RPMI7951 (cell line): ENCODE results near the gene NPRL2. TPM values are rescaled to one million over a fixed set of nuclear protein-coding genes. Genes with fewer than 3 reads are reported as not detected.

Experiments
- DNase-seq: peaks from one replicate; pipeline ENCODE4 v3.0.0-alpha.2; 2012; ENCODE audit warnings: low read depth
- total RNA-seq: library from RNA; depleted of rRNA; stranded (reverse); fragments of >200 nt; shearing (Covaris generic); gene quantifications from 2 replicates; pipeline ENCODE4 v1.2.3, GENCODE V29; 2014

The NPRL2 gene
- total RNA-seq, 1 experiment from 2014 or later: 35.7 TPM

DNA sequence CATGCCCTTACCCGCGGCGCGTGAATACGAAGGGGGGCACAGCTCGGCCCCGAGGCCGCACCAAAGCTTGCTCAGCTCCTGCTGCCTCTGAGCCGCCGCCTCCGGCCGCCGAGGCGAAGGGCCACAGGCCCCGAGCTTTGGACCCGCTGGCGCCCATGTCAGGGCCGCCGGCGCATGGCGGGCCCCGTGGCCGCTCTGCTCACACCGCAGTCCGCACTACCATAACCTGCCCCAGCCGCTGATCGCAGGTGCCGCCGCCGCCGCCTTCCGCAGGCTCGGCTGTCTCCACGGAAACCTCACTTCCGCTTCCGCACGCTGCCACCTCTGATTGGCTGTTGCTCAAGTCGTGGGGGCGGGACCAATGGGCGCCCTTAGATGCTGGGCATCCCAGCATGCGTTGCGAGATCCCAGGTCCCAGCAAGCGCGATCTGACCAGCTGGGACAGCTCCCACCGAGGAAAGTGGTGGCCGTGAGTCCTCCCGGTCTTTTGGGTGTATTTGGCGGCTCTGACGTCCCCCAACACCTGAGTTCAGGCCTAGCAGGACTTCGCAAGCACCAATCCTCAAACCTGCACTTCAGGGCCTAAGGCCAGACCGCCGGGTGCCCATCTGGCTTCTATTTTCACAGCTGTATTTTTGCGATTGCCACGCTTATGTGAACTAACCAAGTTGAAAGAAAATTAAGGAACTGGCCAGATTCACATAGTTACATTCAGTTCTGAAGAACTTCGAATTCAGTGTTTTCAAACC is 22.5 kb downstream of the NPRL2 start, which contains the start of gene TUSC2:
TSS of gene TUSC2 (minus strand) at position 281 of the 749 bp plus-strand sequence. CDS start at position 157, 124 bp downstream.
- DNase-seq: peak; percentile 96

DNA sequence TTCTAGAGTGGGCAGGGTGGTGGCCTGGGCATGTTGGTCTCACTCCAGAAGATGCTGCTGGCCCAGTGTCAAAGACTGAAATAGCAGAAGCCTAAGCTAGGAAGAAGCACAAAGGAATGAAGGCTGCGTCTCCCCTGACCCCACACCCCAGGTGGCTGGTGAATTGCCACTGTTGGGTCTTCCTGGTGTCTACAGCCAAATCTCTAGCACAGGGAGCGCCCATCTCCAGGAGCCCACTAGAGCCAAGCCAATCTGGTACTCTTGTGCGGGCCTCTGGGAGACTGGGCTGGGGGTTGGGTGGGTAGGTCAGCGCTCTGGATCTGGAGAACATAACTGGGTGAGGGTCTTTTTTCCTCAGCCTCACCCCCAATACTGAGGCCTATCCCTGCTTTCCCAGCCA is 23.4 kb downstream of the NPRL2 start:
- no peak for DNase-seq

DNA sequence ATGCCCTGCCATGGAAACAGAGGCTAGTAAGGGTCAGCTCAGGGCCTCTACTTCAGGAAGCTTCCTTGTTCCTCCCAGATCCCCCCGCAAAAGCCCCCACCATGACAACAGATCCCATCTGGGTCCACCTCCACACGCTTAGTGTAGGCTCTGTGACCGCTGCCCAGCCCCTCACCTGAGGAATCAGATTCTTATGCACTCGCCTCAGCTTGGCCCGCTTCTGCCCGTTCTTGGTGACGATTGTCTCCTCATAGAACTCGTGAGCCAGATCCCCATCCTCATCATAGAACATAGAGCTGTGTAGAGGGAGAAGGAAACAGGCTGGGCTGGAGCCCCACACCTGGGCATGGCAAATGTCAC is 24.4 kb downstream of the NPRL2 start:
- no peak for DNase-seq

GRCh38 chr3:50325497-50326181 is 24.9 kb downstream of the NPRL2 start:
- no peak for DNase-seq

- no peak for DNase-seq
These were observed 25.5 kb downstream of the NPRL2 start for GRCh38 chr3:50325113-50325480.

- peak; percentile 66 for DNase-seq
These were observed 26.0 kb downstream of the NPRL2 start for GRCh38 chr3:50324351-50325112.

- no peak for DNase-seq
These were observed 26.9 kb downstream of the NPRL2 start for GRCh38 chr3:50323614-50324199.

DNA sequence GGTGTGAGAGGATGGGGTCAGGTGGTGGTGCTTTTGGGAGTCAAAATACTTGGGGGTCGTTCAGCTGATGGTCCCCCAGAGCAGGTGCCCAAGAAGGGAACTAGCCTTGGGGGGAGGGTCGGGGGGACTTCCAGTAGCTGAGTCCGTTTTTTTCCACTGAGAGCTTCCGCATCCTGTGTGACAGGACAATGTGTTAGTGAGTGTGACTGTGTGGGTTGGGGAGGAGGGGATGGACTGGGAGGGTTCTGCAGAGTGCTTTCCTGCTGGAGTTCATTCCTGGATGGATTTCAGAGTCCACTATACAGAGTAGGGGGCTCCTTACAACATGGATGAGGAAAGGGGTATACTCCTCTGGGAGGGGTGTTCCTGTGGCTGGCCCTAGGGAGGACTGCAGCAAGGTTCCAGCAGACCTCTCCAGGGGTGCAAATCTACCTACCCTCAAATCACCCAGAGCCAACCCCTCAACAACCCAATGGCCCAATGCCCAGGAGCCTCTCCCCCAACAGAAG is 27.4 kb downstream of the NPRL2 start:
- DNase-seq: no peak

DNA sequence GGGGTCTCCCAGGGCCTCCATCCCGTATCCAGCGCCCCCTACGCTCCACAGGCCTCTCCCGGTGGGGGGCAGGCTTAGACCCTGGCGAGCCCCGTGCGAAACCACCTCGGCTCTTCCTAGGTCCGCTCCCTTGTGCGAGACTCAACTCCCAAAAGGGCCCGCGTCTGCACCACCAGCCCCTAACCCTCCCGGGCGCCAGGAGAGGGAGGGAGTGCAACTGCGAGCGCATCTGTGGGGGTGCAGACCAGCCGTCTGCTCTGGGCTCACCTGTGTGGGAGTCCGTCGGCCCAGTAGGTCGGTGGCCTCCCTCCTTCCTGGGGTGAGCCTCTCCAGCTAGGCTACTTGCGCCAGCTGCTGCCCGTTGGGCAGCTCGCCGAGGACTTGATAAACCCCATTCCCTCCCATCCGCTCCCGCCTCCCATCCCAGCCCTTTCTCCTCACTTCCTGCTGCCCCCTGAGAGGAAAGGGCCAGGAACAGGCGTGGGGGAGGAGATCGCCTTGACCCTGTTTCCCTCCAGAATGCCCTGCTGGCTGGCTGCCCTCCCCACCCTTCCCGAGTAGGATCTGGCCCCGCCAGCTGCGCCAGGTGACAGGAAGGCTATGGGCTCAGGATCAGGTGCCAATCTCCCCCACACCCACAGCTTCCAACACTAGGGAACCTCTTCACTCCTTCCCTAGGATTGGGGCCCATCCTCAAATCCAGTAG is 28.0 kb downstream of the NPRL2 start, which contains the start of gene HYAL2:
TSS of gene HYAL2 (minus strand) at position 360 of the 706 bp plus-strand sequence. CDS start 2,256 bp downstream, outside the sequence.
- no peak for DNase-seq

DNA sequence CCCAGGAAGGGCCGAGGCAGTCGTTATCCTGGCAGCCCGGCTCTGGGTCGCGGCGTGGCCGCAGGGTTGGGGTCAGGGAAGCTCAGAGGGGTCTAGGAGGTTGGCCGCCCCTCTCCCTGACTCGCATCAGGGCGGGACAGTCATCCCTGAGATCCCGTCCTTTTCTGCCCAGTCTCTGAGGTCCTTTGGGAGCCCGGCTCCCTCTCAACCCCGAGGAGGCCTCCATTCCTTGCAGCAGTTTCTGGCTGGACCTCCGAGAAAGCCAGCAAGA is 28.5 kb downstream of the NPRL2 start:
- DNase-seq: no peak

- DNase-seq: peak; percentile 88
These were observed 29.1 kb downstream of the NPRL2 start for GRCh38 chr3:50321336-50322114.

GRCh38 chr3:50320853-50321335 is 29.7 kb downstream of the NPRL2 start:
- peak; percentile 74 for DNase-seq

DNA sequence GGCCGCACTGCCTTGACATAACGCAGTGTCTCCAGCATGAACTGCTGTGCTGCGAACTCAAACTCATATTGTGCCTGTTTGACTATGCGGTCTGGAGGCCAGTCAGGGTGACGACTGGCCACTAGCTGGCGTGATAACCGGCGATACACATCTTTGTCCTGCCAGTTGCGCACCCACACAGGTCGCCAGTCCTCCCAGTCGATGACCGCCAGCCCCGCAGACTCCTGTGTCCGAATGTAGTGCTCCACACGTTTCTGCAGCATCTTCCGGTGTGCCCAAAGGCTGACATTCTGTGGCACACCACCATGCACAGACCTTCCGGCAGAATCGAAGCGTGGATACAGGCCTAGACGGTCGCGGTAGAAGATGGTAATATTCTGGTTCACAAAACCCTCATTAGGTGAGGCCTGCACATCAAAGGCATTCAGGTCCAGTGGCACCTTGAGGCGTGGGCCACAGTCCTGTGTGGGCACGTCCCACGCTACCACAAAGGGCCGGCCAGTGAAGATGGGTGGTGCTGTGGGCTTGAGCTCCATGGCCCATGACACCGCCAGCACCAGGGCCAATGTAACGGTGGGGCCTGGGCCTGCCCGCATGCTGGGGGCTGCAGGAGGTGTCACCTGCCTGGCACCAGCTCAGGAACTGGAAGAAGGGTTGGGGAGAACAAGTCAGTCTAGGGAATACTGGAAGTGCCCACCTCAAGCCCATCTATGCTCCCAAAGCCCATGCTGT is 30.5 kb downstream of the NPRL2 start:
- DNase-seq: no peak

DNA sequence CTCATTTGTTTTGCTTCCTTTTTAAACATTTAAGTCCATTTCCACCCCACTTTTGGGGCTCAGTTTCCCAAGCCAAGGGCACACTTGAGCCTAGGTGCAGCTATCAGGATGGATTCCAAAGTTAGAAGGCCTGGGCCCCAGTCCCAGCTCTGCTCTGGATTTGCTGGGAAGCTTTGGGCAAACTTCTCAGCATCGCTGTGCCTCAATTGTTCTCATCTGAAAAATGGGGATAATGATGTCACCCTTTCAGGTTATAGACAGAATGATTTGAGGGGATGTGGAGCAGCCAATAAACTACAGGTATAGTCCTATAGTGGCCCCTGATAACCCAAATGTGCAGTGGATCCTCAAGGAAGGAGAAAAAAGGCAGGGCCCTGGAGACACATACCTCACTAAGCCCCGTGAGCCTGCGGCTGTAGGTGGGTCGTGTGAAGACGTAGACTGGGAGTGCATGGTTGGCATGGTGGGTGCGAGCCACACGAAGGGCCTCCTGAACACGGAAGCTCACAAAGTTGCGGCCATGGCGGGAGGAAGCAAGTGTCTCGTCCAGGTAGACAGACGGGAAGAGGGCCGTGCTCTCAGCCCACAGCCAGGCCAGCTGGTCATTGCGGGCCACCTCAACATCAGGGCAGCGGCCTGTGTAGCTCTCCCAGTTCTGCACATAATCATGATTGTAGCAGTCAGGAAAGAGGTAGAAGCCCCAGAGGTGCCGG is 31.2 kb downstream of the NPRL2 start:
- DNase-seq: no peak

DNA sequence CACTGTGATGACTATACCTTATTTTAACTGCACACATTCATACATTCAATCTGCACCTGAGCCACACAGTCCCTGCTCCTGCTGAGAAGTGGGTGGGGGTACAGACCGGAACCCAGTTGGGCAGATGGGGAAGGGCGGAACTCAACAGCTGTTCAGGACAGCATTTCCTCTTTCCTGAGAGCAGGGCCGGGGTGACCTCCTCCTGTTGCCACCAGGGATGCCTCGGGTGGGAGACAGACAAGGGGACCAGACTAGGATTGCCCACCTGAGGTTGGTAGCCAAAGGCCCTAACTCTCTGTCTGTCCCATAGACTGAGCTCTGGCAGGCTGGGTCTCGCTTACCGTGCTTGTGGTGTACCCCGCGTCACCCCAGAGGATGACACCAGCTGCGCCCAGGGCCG is 32.0 kb downstream of the NPRL2 start:
- DNase-seq: no peak

- DNase-seq: no peak
These were observed 32.4 kb downstream of the NPRL2 start for GRCh38 chr3:50318163-50318562.

DNA sequence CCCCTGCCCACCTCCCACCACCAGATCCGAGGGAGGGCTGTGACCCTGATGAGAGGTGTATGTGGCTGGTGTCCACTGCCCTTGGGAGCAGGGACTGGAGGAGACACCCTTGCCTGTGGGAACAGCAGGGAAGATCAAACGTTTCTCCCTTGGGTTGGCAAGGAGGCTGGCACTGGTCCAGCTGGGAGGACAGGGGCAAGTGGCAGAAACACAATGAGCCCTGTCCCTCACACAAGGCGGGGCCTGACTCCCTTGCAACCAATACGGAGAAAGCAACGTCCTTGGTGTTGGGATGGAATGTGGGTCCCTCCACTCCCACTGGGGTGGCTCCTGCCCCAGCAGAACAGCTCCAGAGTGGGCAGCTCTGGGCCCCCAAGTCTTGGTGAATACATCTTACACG is 33.3 kb downstream of the NPRL2 start:
- DNase-seq: no peak

DNA sequence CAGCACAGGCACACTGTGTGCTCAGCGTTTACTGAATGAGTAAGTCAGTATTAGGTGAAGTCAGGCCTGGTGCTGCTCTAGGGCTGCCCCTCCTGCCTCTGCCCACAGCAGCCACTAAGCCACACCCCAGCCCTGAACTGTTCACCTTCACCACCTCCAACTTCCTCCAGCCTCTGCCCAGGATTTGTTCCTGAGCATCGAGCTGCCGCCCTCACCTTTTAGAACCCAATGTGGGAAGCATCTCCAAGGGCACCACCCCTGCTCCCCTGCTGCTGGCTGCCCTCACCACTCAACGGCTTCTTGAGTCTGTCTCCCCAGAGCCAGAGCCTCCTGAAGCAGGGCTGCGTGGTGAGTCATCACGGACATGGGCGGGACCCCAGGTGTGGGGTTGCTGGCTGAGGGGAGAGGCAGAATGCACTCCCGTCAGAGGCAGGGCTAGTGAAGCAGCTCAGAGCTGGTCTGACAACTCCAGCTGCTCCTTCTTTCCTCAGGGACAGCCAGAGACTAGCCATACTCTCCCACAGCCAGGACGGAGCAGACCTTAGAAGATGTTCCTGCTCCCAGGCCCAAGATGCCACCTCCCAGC is 33.8 kb downstream of the NPRL2 start:
- peak; percentile 54 for DNase-seq

- DNase-seq: no peak
These were observed 35.8 kb downstream of the NPRL2 start for GRCh38 chr3:50314816-50315215.
